ACC112 (cell line): Measurements from ENCODE around the gene RGS1.

Experiments used
- H2AFZ ChIP-seq: fragments of 200-600 bp; sonication (generic); one replicate; pipeline ENCODE4 v1.6.0; 2017; ENCODE audit warnings: antibody characterized with exemption, low read length; ENCODE audit not compliant: unreplicated experiment
- H3K27ac ChIP-seq: fragments of 200-600 bp; sonication (generic); 2 replicates; pipeline ENCODE4 v1.5.1; 2014; ENCODE audit warnings: low read depth, mild to moderate bottlenecking, antibody characterized with exemption, low read length, moderate library complexity
- H3K27me3 ChIP-seq: fragments of 200-600 bp; sonication (generic); 2 replicates; pipeline ENCODE4 v1.6.1; 2014; ENCODE audit warnings: mild to moderate bottlenecking, antibody characterized with exemption, low read length, moderate library complexity, mixed read lengths; ENCODE audit not compliant: insufficient read depth
- H3K36me3 ChIP-seq: fragments of 200-600 bp; sonication (generic); 2 replicates; pipeline ENCODE4 v1.6.1; 2016; ENCODE audit warnings: mild to moderate bottlenecking, antibody characterized with exemption, low read length, moderate library complexity, mixed read lengths; ENCODE audit not compliant: insufficient read depth
- H3K4me1 ChIP-seq: fragments of 200-600 bp; sonication (generic); one replicate; pipeline ENCODE4 v1.6.1; 2016; ENCODE audit warnings: low read length, mixed read lengths; ENCODE audit not compliant: insufficient read depth, unreplicated experiment, control insufficient read depth
- H3K4me3 ChIP-seq: fragments of 200-600 bp; sonication (generic); 2 replicates; pipeline ENCODE4 v1.5.1; 2014; ENCODE audit warnings: mild to moderate bottlenecking, low read depth, low read length
- H3K79me2 ChIP-seq: fragments of 200-600 bp; sonication (generic); one replicate; pipeline ENCODE4 v1.6.0; 2016; ENCODE audit warnings: low read length; ENCODE audit not compliant: control insufficient read depth, unreplicated experiment, insufficient read depth

The RGS1 gene

DNA sequence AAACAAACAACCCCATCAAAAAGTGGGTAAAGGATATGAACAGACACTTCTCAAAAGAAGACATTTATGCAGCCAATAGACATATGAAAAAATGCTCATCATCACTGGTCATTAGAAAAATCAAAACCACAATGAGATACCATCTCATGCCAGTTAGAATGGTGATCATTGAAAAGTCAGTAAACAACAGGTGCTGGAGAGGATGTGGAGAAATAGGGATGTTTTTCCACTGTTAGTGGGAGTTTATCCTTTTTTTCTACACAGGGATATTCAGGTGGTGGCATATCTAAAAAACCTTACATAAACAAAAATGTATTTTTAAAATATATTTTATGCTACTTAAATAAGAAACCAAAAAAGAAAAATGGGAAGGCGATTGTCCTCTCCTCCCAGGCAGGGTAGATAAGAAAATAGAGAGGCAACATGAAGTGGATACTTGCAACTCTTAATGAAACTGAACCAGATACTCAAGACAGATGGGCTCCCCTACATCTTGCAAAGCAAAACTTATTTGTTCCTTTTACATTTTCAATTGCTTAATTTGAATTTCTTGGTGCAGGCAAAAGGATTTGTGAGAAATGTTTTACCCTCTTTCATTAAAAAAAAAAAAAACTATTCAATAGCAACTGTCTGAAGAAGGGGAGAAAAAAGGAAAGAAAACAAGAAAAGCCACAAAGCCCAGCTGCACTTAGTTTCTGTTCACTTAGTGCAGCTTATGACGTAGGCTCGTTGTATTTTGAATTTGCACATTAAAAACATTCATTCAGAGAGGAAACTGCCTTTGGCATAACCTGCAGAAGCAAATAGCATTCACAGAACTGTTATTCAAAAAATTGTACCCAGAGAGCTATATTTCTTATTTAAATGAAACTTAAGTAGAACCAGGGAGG, 36.9 kb upstream of the RGS1 start:
- no peak overlapping the region for H3K4me3 ChIP-seq
- H3K27ac ChIP-seq, result peak overlapping the region; percentile 90
- H3K79me2 ChIP-seq, result no peaks in the 10 kb centered on the region
- H2AFZ ChIP-seq, result peak overlapping the region; percentile 95
- H3K36me3 ChIP-seq, result no peaks in the 10 kb centered on the region
- H3K27me3 ChIP-seq, result no peaks in the 10 kb centered on the region
- H3K4me1 ChIP-seq, result peaks cover 17% of the 10 kb centered on the region

DNA sequence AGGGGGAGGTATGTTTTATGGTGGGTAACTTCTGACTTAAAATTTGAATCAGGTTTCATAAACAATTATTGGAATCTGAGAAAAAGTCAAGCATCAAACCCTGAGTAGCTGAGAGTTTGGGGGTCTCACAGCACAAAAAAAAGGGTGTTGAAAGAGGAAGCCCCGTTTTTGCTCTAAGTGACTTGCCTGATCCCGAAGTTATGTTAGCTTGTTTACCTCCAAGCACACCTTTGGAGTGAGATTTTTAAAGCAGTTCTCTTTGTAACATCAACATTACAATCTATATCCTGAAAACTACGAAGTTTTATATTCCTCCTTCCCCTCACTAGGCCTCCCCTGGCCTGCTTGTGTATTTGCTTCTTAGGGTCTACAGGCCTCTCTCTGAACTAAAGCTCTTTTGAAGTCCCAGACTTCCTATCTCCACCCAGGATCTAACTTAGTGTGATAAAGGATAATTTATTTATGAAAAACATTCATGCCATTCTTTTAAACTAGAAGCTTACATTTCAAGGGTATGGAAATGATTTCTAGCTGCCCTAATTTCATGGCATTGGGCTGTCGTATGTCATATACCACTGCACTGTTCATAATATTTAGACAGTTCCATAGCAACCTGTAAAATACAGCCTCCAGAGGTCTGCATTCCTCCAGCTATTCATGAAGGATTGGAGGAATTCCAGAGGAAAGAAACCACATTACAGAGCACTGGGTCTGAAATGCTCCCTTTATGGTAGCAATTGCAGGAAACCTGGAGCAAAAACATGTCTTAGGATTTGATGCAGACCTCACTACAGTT, 36.1 kb upstream of the RGS1 start:
- H2AFZ ChIP-seq, result peak overlapping the region; percentile 95
- H3K4me3 ChIP-seq, result no peak overlapping the region
- no peaks in the 10 kb centered on the region for H3K27me3 ChIP-seq
- peak overlapping the region; percentile 90 for H3K27ac ChIP-seq
- no peaks in the 10 kb centered on the region for H3K79me2 ChIP-seq
- H3K4me1 ChIP-seq, result peaks cover 20% of the 10 kb centered on the region
- H3K36me3 ChIP-seq, result no peaks in the 10 kb centered on the region

GRCh38 chr1:192543445-192543844, 32.1 kb upstream of the RGS1 start:
- no peak overlapping the region for H2AFZ ChIP-seq
- H3K27ac ChIP-seq, result no peak overlapping the region
- no peaks in the 10 kb centered on the region for H3K79me2 ChIP-seq
- no peaks in the 10 kb centered on the region for H3K27me3 ChIP-seq
- peaks cover 34% of the 10 kb centered on the region for H3K4me1 ChIP-seq
- H3K4me3 ChIP-seq, result no peak overlapping the region
- no peaks in the 10 kb centered on the region for H3K36me3 ChIP-seq

GRCh38 chr1:192545896-192546521, 29.6 kb upstream of the RGS1 start:
- Histone ChIP-seq H2AFZ (no peak overlapping the region), H3K27ac (no peak overlapping the region), H3K79me2 (no peaks in the 10 kb centered on the region), H3K36me3 (no peaks in the 10 kb centered on the region), H3K4me1 (peaks cover 33% of the 10 kb centered on the region), H3K4me3 (no peak overlapping the region), H3K27me3 (no peaks in the 10 kb centered on the region)

DNA sequence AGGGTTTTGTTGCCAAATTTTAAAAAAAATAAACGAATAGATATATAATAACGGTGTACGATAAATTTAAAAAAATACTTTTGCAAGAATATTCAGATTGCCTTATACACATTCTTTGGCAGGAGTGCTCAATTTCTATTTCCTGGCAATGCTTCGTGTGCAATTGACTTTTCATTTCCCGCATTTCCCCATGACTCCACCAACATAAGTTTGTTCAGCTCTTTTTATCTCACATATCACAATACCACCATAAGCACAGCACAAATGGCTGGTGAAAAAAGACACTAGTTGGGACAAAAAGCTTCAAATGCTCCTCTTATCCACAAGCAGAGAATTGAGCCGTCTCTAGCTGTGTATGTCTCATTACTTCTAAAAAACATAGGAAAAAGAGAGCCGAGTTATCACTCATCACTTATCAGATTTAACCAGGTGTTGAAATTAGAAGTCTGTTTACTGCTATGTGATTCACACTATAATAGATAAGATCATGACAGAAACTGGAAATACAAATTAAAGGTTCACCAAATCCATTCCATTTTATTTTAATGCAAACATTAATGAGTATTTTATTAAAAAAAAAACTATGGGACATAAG, 28.9 kb upstream of the RGS1 start:
- Histone ChIP-seq H3K4me3 (no peak overlapping the region), H3K27me3 (no peaks in the 10 kb centered on the region), H3K27ac (no peak overlapping the region), H2AFZ (no peak overlapping the region), H3K36me3 (no peaks in the 10 kb centered on the region), H3K79me2 (no peaks in the 10 kb centered on the region), H3K4me1 (peaks cover 38% of the 10 kb centered on the region)

GRCh38 chr1:192547501-192547900, 28.1 kb upstream of the RGS1 start:
- no peak overlapping the region for H3K4me3 ChIP-seq
- no peak overlapping the region for H2AFZ ChIP-seq
- H3K36me3 ChIP-seq, result no peaks in the 10 kb centered on the region
- H3K27ac ChIP-seq, result no peak overlapping the region
- H3K27me3 ChIP-seq, result no peaks in the 10 kb centered on the region
- peaks cover 38% of the 10 kb centered on the region for H3K4me1 ChIP-seq
- H3K79me2 ChIP-seq, result no peaks in the 10 kb centered on the region

DNA sequence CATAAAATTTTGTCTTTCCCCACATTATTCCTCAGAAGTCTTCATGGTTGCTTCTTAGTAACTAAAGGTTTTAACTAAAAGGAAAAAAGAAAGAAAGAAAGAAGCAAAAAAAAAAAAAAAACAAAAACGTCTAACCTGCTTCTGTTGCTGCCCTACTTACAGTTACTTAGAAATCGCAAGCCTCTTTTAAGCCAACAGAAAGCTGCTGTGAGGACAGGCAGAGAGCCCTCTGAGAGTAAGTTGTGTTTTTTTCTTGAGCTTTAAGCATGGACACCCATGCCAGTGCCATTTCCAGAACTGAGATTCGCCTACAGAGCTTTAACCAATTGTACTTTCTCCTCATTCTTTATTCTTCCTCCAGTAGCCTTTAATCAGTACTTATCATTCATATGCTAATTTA, 25.6 kb upstream of the RGS1 start:
- peak overlapping the region; percentile 59 for H3K27ac ChIP-seq

DNA sequence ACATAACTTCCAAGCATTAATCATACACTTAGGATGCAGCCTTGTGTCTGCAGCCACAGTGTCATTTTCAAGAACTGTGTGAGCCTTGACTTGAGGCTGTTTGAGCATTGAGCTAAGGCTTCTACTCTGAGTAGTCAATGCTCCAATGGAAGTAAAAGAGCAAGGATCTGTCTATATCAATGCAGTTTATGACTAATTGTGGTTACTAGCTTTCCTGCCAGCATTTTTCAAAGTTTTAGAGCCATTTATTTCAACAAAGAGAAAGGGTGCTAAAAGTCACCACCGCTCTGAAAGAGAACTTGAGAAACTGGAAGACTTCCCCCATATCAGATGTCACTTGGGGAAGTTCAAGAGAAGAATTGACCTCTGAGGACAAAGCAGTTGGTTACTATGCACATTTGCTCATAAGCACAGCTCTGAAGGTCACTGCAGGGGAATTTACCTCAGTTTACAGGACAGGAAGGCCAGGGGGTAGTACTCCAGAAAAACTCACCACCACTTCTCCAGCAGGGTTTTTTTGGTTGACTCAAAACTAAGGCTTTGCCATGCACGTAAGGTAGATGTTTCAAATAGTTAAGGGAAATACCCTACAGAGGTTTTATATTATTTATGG, 24.5 kb upstream of the RGS1 start:
- Histone ChIP-seq H3K27ac (peak overlapping the region; percentile 59), H3K79me2 (no peaks in the 10 kb centered on the region), H3K27me3 (no peaks in the 10 kb centered on the region), H3K4me1 (peaks cover 21% of the 10 kb centered on the region), H3K4me3 (no peak overlapping the region), H3K36me3 (no peaks in the 10 kb centered on the region), H2AFZ (no peak overlapping the region)

More for the DNA sequence above, 25.6 kb upstream of the RGS1 start:
- no peak overlapping the region for H3K4me3 ChIP-seq
- no peaks in the 10 kb centered on the region for H3K79me2 ChIP-seq
- H3K36me3 ChIP-seq, result no peaks in the 10 kb centered on the region
- H3K4me1 ChIP-seq, result peaks cover 30% of the 10 kb centered on the region
- H3K27me3 ChIP-seq, result no peaks in the 10 kb centered on the region
- H2AFZ ChIP-seq, result no peak overlapping the region

- Histone ChIP-seq H3K36me3 (no peaks in the 10 kb centered on the region), H3K4me1 (peaks cover 25% of the 10 kb centered on the region), H3K27me3 (no peaks in the 10 kb centered on the region), H3K4me3 (no peak overlapping the region), H2AFZ (no peak overlapping the region), H3K79me2 (no peaks in the 10 kb centered on the region), H3K27ac (no peak overlapping the region)
Measured at GRCh38 chr1:192552760-192553191, 22.8 kb upstream of the RGS1 start.

DNA sequence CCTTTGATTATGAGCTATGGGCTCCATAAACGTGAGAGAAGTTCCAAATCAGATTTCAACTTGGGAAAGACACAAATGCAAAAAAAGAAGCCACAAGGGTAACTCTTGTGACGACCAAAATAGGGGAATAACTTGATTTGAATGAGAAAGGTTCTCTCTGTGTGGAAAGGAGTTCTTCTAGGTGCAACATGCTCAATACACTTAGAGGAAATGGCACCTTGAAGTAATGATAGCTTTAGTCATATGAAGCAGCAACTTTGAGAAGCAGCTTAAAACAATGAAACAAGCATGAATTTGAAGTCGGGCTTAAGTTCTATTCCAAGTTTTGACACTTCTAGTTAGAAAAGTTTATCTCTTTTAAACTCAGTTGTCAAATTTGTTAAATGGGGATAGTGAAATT, 21.8 kb upstream of the RGS1 start:
- Histone ChIP-seq H3K36me3 (no peaks in the 10 kb centered on the region), H3K27ac (no peak overlapping the region), H2AFZ (no peak overlapping the region), H3K27me3 (no peaks in the 10 kb centered on the region), H3K4me1 (peaks cover 34% of the 10 kb centered on the region), H3K4me3 (no peak overlapping the region), H3K79me2 (no peaks in the 10 kb centered on the region)
